GM19455 (cell line): ENCODE results near the gene EGFR.

ENCODE experiments used
- ATAC-seq: cut with Tn5 transposase; IDR thresholded peaks from one replicate; pipeline ENCODE4 v1.9.1; 2021; ENCODE audit not compliant: unreplicated experiment

Gene EGFR

GRCh38 chr7:55006499-55006898 is 12.3 kb upstream of the EGFR start:
- ATAC-seq: no peak

- no peak for ATAC-seq
These were observed 5.0 kb upstream of the EGFR start for GRCh38 chr7:55013851-55014250.

- ATAC-seq: no peak
These were observed 2.6 kb upstream of the EGFR start for GRCh38 chr7:55016061-55016745.

- ATAC-seq: no peak
These were observed 2.1 kb upstream of the EGFR start for GRCh38 chr7:55016746-55017090.

GRCh38 chr7:55017841-55018240 is 976 bp upstream of the EGFR start:
- no peak for ATAC-seq

GRCh38 chr7:55019191-55019690 is 424 bp downstream of the EGFR start:
- no peak for ATAC-seq

- no peak for ATAC-seq
These were observed 1.1 kb downstream of the EGFR start for GRCh38 chr7:55019691-55020465.

GRCh38 chr7:55020466-55020871 is 1.7 kb downstream of the EGFR start:
- no peak for ATAC-seq

- ATAC-seq: no peak
These were observed 2.2 kb downstream of the EGFR start for GRCh38 chr7:55021053-55021452.

GRCh38 chr7:55022002-55022985 is 3.5 kb downstream of the EGFR start:
- no peak for ATAC-seq

- no peak for ATAC-seq
These were observed 5.2 kb downstream of the EGFR start for GRCh38 chr7:55023841-55024505.

- ATAC-seq: no peak
These were observed 6.0 kb downstream of the EGFR start for GRCh38 chr7:55024776-55025175.

GRCh38 chr7:55026086-55026790 is 7.4 kb downstream of the EGFR start:
- ATAC-seq: no peak

GRCh38 chr7:55026867-55027490 is 8.2 kb downstream of the EGFR start:
- ATAC-seq: no peak

GRCh38 chr7:55028011-55028410 is 9.2 kb downstream of the EGFR start:
- no peak for ATAC-seq

GRCh38 chr7:55030314-55030713 is 11.5 kb downstream of the EGFR start:
- ATAC-seq: no peak

GRCh38 chr7:55031075-55031474 is 12.3 kb downstream of the EGFR start:
- ATAC-seq: no peak

GRCh38 chr7:55032069-55032699 is 13.4 kb downstream of the EGFR start:
- ATAC-seq: no peak

GRCh38 chr7:55033236-55033846 is 14.5 kb downstream of the EGFR start:
- ATAC-seq: no peak
